Subcutaneous abdominal adipose tissue (tissue), 5 donors: ENCODE measurements around the gene TRIM36.

Experiments used
- H3K27ac ChIP-seq: one replicate; pipeline ENCODE4 v1.7.0; 2013; ENCODE audit warnings: low read depth, mild to moderate bottlenecking, inconsistent platforms, low read length, moderate library complexity
- H3K27me3 ChIP-seq, 5 donors: one replicate each; pipeline ENCODE4 v1.7.0; 2013; ENCODE audit warnings: low read length in 5 of 5, inconsistent platforms in 1 of 5; ENCODE audit not compliant: control insufficient read depth in 5 of 5, insufficient read depth in 4 of 5
- H3K36me3 ChIP-seq, 5 donors: one replicate each; pipeline ENCODE4 v1.7.0; 2013; ENCODE audit warnings: low read length in 5 of 5; ENCODE audit not compliant: control insufficient read depth in 5 of 5, insufficient read depth in 5 of 5
- H3K4me1 ChIP-seq, 5 donors: one replicate each; pipeline ENCODE4 v1.7.0; 2013; ENCODE audit warnings: low read length in 5 of 5, mild to moderate bottlenecking in 3 of 5, moderate library complexity in 1 of 5; ENCODE audit not compliant: control insufficient read depth in 5 of 5, insufficient read depth in 5 of 5
- H3K4me3 ChIP-seq, 5 donors: one replicate each; pipeline ENCODE4 v1.7.0; 2013; ENCODE audit warnings: low read length in 5 of 5, low read depth in 1 of 5
- H3K9ac ChIP-seq, 5 donors: one replicate each; pipeline ENCODE4 v1.7.0; 2013; ENCODE audit warnings: low read length in 5 of 5, mild to moderate bottlenecking in 4 of 5, moderate library complexity in 3 of 5
- H3K9me3 ChIP-seq, 5 donors: one replicate each; pipeline ENCODE4 v1.7.0; 2013; ENCODE audit warnings: low read length in 5 of 5; ENCODE audit not compliant: control insufficient read depth in 5 of 5
- donor health status: healthy.
- donor health status: healthy.
- donor health status: healthy.
- donor health status: healthy.
- donor health status: healthy.

The TRIM36 gene, protein sequence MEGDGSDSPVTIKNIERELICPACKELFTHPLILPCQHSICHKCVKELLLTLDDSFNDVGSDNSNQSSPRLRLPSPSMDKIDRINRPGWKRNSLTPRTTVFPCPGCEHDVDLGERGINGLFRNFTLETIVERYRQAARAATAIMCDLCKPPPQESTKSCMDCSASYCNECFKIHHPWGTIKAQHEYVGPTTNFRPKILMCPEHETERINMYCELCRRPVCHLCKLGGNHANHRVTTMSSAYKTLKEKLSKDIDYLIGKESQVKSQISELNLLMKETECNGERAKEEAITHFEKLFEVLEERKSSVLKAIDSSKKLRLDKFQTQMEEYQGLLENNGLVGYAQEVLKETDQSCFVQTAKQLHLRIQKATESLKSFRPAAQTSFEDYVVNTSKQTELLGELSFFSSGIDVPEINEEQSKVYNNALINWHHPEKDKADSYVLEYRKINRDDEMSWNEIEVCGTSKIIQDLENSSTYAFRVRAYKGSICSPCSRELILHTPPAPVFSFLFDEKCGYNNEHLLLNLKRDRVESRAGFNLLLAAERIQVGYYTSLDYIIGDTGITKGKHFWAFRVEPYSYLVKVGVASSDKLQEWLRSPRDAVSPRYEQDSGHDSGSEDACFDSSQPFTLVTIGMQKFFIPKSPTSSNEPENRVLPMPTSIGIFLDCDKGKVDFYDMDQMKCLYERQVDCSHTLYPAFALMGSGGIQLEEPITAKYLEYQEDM

DNA sequence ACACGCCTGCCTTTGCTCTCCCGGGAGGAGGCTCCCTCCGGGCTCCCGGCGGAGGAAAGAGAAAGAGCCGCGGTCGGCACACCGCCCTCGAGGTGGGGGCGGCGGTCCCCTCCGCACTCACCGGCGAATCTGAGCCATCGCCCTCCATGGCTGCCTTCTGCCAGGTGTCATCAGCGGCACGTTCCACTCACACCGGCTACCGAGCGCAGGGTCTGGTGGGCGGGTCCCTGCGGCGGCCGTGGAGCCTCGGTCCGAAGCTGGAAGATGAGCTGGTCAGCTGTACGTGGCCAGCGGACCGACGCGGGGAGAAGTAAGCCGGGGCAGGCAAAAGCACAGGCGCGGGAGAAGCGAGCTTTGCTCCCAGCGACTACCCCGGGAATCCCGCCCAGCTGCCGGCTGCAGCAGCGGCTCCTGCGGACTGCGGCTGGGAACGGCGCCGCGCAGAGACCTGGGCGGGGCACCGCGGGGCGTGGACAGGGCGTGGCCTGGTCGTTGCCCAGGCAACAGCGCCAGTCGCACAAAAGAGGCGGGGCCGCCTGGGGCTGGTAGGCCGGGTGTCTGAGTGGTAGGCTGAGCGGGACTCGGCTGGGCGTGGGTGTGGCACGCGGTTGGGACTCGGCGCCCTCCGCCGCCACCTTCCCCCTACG lies at the start of gene TRIM36:
TSS of gene TRIM36 (minus strand) at position 422 of the 647 bp plus-strand sequence. CDS start at position 148, 274 bp downstream.
- no peak within 1 kb of the TSS for H3K27ac ChIP-seq
- peaks cover 0 to 20% (median 7%) of the 10 kb centered on the region in 5 donors for H3K27me3 ChIP-seq
- H3K4me1 ChIP-seq = peaks cover 0 to 26% (median 20%) of the 10 kb centered on the region in 5 donors
- H3K36me3 ChIP-seq = no peaks in the 10 kb centered on the region
- peak within 1 kb of the TSS in 4 of 5 donors; percentile 52 to 75 (median 71) for H3K9ac ChIP-seq
- H3K4me3 ChIP-seq = peak within 1 kb of the TSS; percentile 56 to 89 (median 80)
- no peaks in the 10 kb centered on the region for H3K9me3 ChIP-seq

DNA sequence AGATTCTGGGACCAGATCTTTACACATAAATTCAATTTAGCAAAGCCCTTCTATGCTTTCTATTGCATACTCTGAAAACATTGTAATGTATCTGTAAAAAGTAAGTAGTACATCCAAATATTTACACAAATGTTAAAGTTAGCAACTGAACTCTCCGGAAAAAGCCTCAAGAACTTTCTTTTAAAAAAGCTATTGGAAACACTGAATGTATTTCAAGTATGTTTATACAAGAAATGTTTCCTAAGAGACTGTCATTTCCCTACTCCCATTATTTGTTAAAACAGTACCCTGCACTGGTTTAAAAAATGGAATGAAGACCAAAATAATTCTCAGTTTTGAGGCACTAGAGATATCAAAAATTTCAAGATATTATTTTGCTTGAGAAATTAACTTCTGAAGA lies 44.8 kb upstream of the TRIM36 start:
- Histone ChIP-seq H3K27me3 (no peaks in the 10 kb centered on the region), H3K36me3 (peaks cover 11 to 24% (median 14%) of the 10 kb centered on the region in 5 donors), H3K4me1 (peaks cover 0 to 4% (median 0%) of the 10 kb centered on the region in 5 donors), H3K27ac (no peak overlapping the region), H3K9me3 (no peaks in the 10 kb centered on the region), H3K9ac (no peak overlapping the region), H3K4me3 (no peak overlapping the region)

DNA sequence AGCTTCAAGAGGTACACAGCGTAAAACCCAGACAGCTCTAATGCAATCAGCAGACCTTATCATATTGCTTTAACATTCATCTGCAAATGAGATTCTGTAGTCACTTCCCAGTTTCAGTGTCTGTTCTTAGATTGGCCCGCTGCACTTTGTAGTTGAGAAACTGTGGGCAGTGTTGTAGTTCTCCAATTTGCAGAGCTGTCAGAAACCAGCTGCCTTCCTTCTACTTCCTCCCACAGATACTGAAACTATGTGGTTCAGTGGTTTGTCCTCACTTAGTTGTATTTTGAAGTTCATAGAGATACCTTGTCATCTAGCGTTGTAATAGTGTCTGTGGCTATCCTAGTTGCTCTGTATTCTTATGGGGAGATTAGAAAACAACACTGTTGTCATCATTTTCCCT lies 39.6 kb upstream of the TRIM36 start:
- Histone ChIP-seq H3K27ac (no peak overlapping the region), H3K4me1 (peaks cover 0 to 4% (median 0%) of the 10 kb centered on the region in 5 donors), H3K36me3 (peaks cover 6 to 13% (median 11%) of the 10 kb centered on the region in 5 donors), H3K9ac (no peak overlapping the region), H3K9me3 (no peaks in the 10 kb centered on the region), H3K4me3 (no peak overlapping the region), H3K27me3 (no peaks in the 10 kb centered on the region)

DNA sequence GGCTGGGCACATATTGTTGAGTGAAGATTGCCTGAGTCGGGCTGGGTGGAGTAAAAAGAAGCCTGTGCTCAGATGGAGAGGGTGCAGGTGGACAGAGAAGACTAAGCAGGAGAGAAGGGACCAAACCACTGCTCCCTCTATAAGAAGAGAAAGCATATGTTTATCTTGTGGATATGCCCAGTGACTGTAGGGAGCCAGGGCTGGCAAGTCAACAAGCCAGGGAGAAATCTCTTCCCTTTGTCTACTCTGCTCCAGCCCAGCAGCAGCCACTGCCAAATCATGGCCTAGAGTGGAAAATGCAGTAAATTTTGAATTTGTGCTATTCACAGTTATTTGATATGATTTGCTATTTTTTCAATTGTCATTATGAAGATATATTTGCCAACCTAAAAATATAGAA lies 33.2 kb upstream of the TRIM36 start:
- H3K27me3 ChIP-seq = no peaks in the 10 kb centered on the region
- no peaks in the 10 kb centered on the region for H3K4me1 ChIP-seq
- no peak overlapping the region for H3K4me3 ChIP-seq
- peaks cover 0 to 5% (median 0%) of the 10 kb centered on the region in 5 donors for H3K36me3 ChIP-seq
- no peak overlapping the region for H3K27ac ChIP-seq
- no peak overlapping the region for H3K9ac ChIP-seq
- no peaks in the 10 kb centered on the region for H3K9me3 ChIP-seq

DNA sequence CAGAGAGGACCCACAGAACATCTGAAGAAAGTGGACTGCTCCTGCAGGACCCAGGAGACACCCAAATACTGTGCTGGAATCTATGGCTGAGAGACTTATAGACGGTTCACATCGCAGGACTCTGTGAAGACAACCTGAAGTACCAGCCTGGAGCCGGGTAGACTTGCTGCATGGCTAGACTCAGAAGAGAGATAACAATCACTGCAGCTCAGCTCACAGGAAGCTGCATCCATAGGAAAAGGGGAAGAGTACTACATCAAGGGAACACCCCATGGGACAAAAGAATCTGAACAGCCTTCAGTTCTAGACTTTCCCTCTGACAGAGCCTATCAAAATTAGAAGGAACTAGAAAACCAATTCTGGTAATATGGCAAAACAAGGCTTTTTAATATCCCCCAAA lies 26.5 kb upstream of the TRIM36 start:
- Histone ChIP-seq H3K4me3 (no peak overlapping the region), H3K9me3 (no peaks in the 10 kb centered on the region), H3K36me3 (no peaks in the 10 kb centered on the region), H3K9ac (no peak overlapping the region), H3K27me3 (no peaks in the 10 kb centered on the region), H3K4me1 (peaks cover 0 to 9% (median 5%) of the 10 kb centered on the region in 5 donors), H3K27ac (no peak overlapping the region)

DNA sequence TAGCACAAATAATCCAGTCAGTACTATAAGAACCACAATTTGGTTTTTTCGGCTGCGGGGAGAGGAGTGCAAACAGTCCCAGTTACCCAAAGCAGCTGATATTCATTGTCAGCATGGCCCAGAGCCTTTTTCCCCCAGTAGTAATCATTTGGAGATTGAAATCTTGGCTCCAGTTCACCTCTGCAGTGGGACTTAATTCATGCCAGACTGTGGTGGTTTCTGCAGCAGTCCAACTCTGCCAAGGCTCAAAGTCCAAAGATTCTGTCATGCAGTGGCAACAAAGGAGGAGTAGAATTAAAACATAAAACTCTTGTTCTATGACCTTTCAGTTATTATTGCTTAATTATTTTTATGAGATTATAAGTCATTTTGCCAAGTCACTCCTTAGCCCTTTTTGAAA lies 25.0 kb upstream of the TRIM36 start:
- Histone ChIP-seq H3K4me3 (no peak overlapping the region), H3K27ac (no peak overlapping the region), H3K4me1 (peaks cover 0 to 9% (median 5%) of the 10 kb centered on the region in 5 donors), H3K9me3 (no peaks in the 10 kb centered on the region), H3K27me3 (peaks cover 0 to 2% (median 0%) of the 10 kb centered on the region in 5 donors), H3K9ac (no peak overlapping the region), H3K36me3 (no peaks in the 10 kb centered on the region)

DNA sequence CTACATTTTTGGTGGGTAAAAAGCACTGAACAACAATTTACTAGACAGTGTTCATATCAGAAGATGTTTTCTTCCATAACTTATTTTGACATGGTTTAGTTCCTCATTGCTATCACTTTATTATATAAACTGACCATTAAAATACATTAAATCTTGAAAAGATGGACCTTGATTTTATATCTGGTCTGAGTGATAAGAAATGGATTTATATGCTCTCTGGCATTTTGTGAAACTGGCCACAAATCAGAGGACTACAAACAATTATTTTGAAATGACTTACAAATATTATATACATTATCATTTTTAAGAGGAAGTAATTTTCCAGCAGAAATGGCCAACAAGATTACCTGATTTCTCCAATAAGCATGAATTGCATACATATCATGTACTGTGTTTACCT lies 23.6 kb upstream of the TRIM36 start:
- H3K4me1 ChIP-seq = peaks cover 0 to 9% (median 5%) of the 10 kb centered on the region in 5 donors
- H3K27me3 ChIP-seq = peaks cover 0 to 2% (median 0%) of the 10 kb centered on the region in 5 donors
- no peak overlapping the region for H3K9ac ChIP-seq
- no peaks in the 10 kb centered on the region for H3K36me3 ChIP-seq
- no peaks in the 10 kb centered on the region for H3K9me3 ChIP-seq
- H3K27ac ChIP-seq = no peak overlapping the region
- no peak overlapping the region for H3K4me3 ChIP-seq

DNA sequence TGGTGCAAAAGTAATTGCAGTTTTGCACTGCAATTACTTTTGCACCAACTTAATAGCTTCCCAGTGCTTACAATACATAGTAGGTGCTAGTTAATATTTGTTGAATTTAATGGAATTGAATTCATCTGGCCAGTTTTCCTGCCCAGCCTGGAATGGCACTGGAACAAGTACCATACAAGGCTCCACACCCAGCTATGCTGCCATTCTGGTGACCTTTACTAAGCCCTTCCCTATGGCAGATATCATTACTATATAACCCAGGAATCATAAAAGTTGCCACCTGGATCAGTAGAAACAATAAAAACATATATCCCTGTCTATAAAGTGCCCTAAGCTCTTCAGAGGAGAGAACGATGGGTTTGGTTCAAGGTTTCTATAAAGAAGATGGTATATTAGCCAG lies 22.4 kb upstream of the TRIM36 start:
- Histone ChIP-seq H3K27me3 (peaks cover 0 to 2% (median 0%) of the 10 kb centered on the region in 5 donors), H3K4me3 (no peak overlapping the region), H3K36me3 (no peaks in the 10 kb centered on the region), H3K9me3 (no peaks in the 10 kb centered on the region), H3K4me1 (peaks cover 0 to 9% (median 5%) of the 10 kb centered on the region in 5 donors), H3K27ac (no peak overlapping the region), H3K9ac (no peak overlapping the region)

DNA sequence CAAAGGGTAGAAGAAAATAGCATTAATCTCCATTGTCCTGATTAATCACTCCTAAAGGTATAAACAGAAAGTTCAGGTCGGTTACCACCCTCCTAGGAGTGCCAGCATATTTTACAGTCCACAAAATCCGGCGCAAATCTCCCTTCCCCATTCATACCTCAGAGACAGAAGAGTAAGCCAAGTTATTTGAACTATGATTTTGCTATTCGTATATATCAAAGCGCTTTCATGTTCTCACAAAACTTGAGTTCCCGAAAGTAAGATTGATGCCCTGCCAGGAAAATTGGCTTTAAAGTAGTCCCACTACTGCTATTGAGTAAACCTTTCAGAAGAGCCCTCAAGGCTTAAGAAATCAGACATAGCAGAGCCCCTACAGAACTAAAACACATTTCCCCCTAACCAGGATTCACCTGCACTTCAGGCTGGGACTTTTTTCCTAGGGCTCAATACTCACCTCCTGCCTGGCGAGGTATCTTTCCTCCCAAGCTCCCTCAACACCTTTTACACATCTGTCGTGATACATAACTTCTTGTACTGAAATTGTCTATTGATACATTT lies 21.8 kb upstream of the TRIM36 start:
- no peaks in the 10 kb centered on the region for H3K36me3 ChIP-seq
- H3K4me3 ChIP-seq = no peak overlapping the region
- H3K9ac ChIP-seq = no peak overlapping the region
- peaks cover 0 to 2% (median 0%) of the 10 kb centered on the region in 5 donors for H3K27me3 ChIP-seq
- H3K27ac ChIP-seq = no peak overlapping the region
- H3K9me3 ChIP-seq = no peaks in the 10 kb centered on the region
- H3K4me1 ChIP-seq = peaks cover 0 to 9% (median 5%) of the 10 kb centered on the region in 5 donors
